Esophagus (tissue), 2 donors: ENCODE data around the gene ATP1B2. TPM values are rescaled to one million over a fixed set of nuclear protein-coding genes. Genes with fewer than 3 reads are reported as not detected.

Experiments
- H3K27ac ChIP-seq, 2 donors: one replicate each; pipeline ENCODE4 v1.5.1; 2013; ENCODE audit warnings: low read depth in 2 of 2, mild to moderate bottlenecking in 2 of 2, inconsistent platforms in 1 of 2, low read length in 1 of 2, moderate library complexity in 1 of 2
- H3K27me3 ChIP-seq, 2 donors: one replicate each; pipeline ENCODE4 v1.6.1; 2013; ENCODE audit warnings: low read length in 2 of 2, control low read depth in 1 of 2, mild to moderate bottlenecking in 1 of 2; ENCODE audit not compliant: insufficient read depth in 2 of 2, control insufficient read depth in 1 of 2
- H3K36me3 ChIP-seq, 2 donors: one replicate each; pipeline ENCODE4 v1.6.1; 2013; ENCODE audit warnings: low read length in 1 of 2; ENCODE audit not compliant: control insufficient read depth in 2 of 2, insufficient read depth in 2 of 2
- H3K4me1 ChIP-seq, 2 donors: one replicate each; pipeline ENCODE4 v1.6.1; 2013; ENCODE audit warnings: low read length in 1 of 2; ENCODE audit not compliant: control insufficient read depth in 2 of 2, insufficient read depth in 2 of 2
- H3K4me3 ChIP-seq, 2 donors: one replicate each; pipeline ENCODE4 v1.5.1; 2013; ENCODE audit warnings: low read length in 2 of 2, mild to moderate bottlenecking in 2 of 2, low read depth in 1 of 2, moderate library complexity in 1 of 2
- H3K9me3 ChIP-seq, 2 donors: one replicate each; pipeline ENCODE4 v1.6.1; 2013; ENCODE audit warnings: mild to moderate bottlenecking in 2 of 2, low read depth in 1 of 2, low read length in 1 of 2, moderate library complexity in 1 of 2; ENCODE audit not compliant: control insufficient read depth in 2 of 2, insufficient read depth in 1 of 2
- WGBS, 2 donors: extraction: QIAGEN DNeasy Blood & Tissue Kit; methylation state at CpG; one replicate each; pipeline ENCODE4 v1.1.7; 2013; 5-methylcytosine and 5-hydroxymethylcytosine counted together
- polyA plus RNA-seq, 2 donors: library from polyadenylated mRNA; stranded (reverse); fragments of 200-250 nt; gene quantifications; one replicate each; pipeline ENCODE4 v1.2.3, GENCODE V29; 2013
- donor health status: healthy with polysubstance abuse.
- donor health status: Bipolar disorder and iron deficiency.

ATP1B2 gene, protein sequence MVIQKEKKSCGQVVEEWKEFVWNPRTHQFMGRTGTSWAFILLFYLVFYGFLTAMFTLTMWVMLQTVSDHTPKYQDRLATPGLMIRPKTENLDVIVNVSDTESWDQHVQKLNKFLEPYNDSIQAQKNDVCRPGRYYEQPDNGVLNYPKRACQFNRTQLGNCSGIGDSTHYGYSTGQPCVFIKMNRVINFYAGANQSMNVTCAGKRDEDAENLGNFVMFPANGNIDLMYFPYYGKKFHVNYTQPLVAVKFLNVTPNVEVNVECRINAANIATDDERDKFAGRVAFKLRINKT
- under 1 TPM; 0.24 to 0.51 TPM for polyA plus RNA-seq

DNA sequence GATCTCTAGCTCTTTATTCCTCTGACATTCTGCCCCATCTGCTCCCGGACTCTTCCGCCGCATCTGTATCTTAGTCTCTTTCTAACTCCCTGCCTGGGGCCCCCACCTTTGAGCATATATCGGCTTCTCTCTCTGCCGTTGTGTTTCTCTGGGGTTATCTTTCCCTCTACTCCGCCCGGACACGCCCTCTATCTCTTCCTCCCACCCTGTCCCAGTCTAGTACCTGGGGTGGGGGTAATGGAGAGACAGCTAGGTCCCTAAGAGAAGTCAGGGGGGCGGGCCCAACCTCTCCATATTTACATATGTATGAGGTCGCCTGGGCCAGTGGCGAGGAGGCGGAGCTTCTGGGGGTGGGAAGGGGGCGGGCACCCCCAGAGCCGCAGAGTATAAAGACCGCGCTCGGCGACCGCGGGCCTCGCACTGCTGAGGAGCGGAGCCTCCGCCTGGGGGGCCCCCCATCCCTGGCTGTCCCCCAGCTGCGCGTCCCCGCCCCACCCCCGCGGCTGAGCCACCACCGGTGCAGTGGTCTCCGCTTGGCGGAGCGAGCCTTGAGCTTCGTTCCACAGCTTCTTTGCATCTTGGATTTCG lies at the start of gene ATP1B2:
ATP1B2 (plus strand) TSS at position 418 of the 588 bp plus-strand sequence. CDS start 593 bp downstream, outside the sequence.
- Histone ChIP-seq H3K4me3 (peak within 1 kb of the TSS; percentile 33 to 48), H3K27me3 (peaks cover 0 to 5% of the 10 kb centered on the region in 2 donors)

DNA sequence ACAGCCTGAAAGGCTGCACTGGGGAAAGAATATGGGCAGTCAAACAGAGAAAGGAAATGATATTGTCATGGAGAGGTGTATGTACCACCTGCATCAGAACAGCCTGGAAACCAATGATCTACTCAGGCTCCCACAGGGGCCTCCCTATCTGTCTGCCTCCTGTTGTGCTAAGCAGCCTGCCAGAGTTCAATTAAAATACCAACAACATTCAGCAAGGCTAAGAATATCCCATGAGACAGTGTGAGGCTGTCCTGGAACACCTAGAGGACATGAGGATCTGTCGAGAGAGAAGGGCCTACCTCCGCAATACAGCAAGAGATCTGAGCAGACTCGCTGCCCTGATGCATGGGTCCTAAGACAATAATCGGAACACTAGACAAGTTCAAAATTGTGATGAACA lies 44.4 kb upstream of the ATP1B2 start:
- no peaks in the 10 kb centered on the region for H3K4me1 ChIP-seq
- 94 to 97% methylated on average over 4 of the region's 4 CpGs for whole genome bisulfite sequencing, 2 donors
- no peak overlapping the region for H3K4me3 ChIP-seq
- H3K27ac ChIP-seq = no peak overlapping the region
- H3K36me3 ChIP-seq = peaks cover 8 to 19% of the 10 kb centered on the region in 2 donors
- no peaks in the 10 kb centered on the region for H3K27me3 ChIP-seq
- H3K9me3 ChIP-seq = no peaks in the 10 kb centered on the region

More for the DNA sequence above, at the start of gene ATP1B2:
- H3K27ac ChIP-seq = peak within 1 kb of the TSS in 1 of 2 donors; percentile 0
- H3K9me3 ChIP-seq = no peaks in the 10 kb centered on the region
- no peaks in the 10 kb centered on the region for H3K36me3 ChIP-seq
- peaks cover 0 to 6% of the 10 kb centered on the region in 2 donors for H3K4me1 ChIP-seq
- WGBS, 2 donors = 1% methylated on average over 25 to 34 of the region's 34 CpGs

DNA sequence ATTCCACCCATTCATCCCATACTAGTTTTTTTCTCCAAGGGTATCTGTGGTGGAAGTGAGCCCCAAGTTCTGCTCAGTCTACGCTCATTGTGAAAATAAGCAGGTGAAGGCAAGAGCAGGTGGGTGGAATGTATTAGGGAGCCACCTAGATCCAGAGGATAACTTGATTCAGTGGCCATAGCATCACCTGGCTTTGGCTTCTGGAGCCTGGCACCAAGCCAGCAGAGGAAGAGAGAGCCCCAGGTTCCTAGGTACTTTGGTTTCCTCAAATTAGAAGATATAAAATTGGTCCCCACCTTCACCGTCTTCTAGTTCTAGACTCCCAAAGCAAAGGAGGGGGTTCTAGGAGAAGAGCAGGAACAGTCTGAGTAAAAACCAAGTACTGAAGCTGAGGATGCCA lies 40.1 kb upstream of the ATP1B2 start:
- Histone ChIP-seq H3K27me3 (no peaks in the 10 kb centered on the region), H3K4me1 (no peaks in the 10 kb centered on the region), H3K27ac (no peak overlapping the region), H3K9me3 (no peaks in the 10 kb centered on the region), H3K4me3 (no peak overlapping the region), H3K36me3 (peaks cover 2 to 3% of the 10 kb centered on the region in 2 donors)
- WGBS, 2 donors = 97 to 100% methylated on average over 2 of the region's 2 CpGs

DNA sequence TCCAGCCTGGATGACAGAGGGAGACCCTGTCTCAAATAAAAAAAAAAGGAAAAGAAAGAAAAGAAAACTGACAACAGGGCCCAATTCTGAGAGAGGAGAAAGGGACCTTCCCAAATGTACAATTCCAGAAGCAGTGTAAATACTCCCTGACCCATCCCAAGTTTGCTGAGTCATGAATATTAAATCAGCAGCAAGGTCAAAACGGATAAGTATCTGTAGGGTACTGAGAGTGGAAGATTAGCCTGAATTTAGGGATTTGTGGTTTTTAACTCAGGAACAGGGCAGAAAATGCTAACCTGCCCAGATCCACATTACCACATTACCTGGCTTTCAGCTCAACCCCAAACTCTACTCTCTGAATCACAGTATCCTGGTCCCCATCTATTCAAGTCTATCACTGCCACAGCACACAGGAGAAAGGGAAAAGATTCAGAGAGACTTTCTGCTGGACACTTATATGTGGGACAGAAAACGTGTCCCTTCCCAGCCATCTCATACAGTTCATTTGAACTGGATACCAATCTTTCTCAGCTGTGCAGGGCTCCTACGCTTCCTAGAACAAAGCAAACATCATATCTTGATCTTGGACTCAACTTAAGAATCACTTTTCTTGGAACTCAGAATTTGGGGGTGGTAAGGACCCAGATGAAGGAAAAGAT lies 39.0 kb upstream of the ATP1B2 start:
- Histone ChIP-seq H3K4me1 (no peaks in the 10 kb centered on the region), H3K4me3 (no peak overlapping the region), H3K9me3 (no peaks in the 10 kb centered on the region), H3K27ac (no peak overlapping the region), H3K36me3 (peaks cover 0 to 2% of the 10 kb centered on the region in 2 donors), H3K27me3 (no peaks in the 10 kb centered on the region)
- 57 to 62% methylated on average over 3 of the region's 3 CpGs for WGBS, 2 donors

DNA sequence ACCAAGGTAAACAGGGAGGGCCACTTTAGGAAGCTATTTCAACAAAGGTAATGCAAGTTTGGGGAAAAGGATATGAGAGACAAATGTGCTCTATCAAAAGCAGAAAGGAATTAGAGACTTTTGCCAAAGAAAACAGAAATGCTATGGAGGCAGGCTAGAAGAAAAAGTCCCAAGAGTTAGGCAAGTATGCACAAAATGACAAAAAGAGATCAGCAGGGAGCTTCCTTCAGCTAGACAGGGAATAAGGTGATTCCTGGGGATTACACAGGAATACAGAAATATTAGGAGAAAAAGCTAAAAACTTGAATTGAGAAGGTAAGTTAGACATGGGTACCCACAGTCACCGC lies 38.5 kb upstream of the ATP1B2 start:
- Histone ChIP-seq H3K4me3 (no peak overlapping the region), H3K4me1 (no peaks in the 10 kb centered on the region), H3K36me3 (peaks cover 0 to 2% of the 10 kb centered on the region in 2 donors), H3K9me3 (no peaks in the 10 kb centered on the region), H3K27ac (no peak overlapping the region), H3K27me3 (no peaks in the 10 kb centered on the region)
- 96 to 97% methylated on average over 1 of the region's 1 CpG for WGBS, 2 donors

DNA sequence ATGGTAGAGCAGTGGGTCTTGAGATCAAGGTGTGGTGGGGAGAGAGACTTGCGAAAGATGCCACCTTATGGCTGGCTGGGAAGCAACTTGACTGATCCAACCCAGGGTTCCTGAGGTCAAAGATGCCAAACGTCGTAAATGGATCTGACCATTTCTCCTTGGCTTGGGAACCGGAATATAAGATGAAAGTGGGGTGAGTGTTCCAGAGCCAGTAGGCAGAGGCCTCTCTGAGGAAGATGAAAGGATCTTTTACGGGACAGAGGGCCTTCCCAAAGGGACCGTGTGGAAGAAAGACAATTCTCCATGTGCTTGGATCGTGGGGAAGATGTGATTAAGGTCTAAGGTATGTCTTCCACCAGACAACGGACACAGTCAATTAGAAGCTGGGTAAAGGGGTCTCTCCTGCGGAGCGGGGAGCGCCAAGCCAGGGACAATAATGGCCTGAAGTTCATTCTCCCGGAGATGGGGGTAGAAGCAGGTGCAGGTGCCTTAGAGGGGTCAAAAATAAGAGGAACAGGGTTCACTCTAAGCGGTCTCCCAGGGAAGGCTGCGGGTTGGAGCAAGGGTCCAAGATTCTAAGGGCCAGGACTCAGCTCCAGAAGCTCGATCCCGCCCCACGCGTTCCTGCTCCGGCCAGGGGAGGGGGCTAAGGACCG lies 36.8 kb upstream of the ATP1B2 start:
- WGBS, 2 donors = 4 to 5% methylated on average over 19 to 20 of the region's 20 CpGs
- Histone ChIP-seq H3K27me3 (no peaks in the 10 kb centered on the region), H3K4me3 (peak overlapping the region; percentile 85 to 89), H3K9me3 (no peaks in the 10 kb centered on the region), H3K27ac (peak overlapping the region; percentile 98 to 99), H3K4me1 (no peaks in the 10 kb centered on the region), H3K36me3 (peaks cover 0 to 2% of the 10 kb centered on the region in 2 donors)

DNA sequence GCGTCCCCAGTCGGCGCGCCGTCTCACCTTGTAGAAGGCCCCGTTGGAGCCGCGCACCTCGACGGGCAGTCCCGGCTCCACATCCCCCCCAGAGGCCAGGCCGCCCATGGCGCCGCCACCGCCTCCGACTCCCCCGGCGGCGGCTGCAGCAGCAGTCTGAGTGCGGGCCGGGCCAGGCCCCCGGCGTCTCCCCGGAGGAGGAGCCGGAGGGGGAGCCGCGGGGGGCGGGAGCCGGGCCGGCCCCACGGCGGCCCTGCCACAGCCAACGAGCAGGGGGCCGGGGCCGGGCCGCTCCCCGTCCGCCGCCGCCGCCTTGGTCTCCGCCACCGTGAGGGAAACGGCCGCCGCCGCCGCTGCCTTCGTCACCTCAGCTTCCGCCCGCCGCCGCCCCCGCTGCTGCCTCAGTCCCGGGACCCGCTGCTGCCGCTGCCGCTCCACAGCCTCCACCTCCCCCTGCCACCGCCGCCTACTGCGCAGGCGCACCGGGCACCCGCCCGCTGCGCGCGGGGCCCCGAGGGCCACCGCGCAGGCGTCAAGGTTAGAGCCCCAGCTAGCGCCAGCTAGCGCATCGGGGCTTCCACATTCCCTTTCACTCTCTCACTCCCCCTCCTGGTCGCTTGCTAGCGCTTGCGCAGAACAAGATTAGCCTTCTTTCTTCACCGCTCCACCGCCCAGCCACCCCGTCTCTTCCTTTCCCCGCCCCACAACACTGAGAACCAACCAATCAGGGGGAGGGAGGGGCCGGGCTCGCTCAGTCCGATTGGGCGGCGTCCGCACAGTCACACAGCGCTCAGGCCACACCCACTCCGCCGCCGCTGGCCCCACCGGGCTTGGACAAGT lies 36.1 kb upstream of the ATP1B2 start, which contains the start of gene FXR2:
FXR2 (minus strand) TSS at position 473 of the 840 bp plus-strand sequence; CDS start at position 108, 365 bp downstream.
- H3K27me3 ChIP-seq = no peaks in the 10 kb centered on the region
- peak within 1 kb of the TSS; percentile 85 to 89 for H3K4me3 ChIP-seq
- H3K27ac ChIP-seq = peak within 1 kb of the TSS; percentile 98 to 99
- H3K9me3 ChIP-seq = no peaks in the 10 kb centered on the region
- no peaks in the 10 kb centered on the region for H3K4me1 ChIP-seq
- WGBS, 2 donors = 1% methylated on average over 49 to 93 of the region's 93 CpGs
- H3K36me3 ChIP-seq = peaks cover 0 to 2% of the 10 kb centered on the region in 2 donors

DNA sequence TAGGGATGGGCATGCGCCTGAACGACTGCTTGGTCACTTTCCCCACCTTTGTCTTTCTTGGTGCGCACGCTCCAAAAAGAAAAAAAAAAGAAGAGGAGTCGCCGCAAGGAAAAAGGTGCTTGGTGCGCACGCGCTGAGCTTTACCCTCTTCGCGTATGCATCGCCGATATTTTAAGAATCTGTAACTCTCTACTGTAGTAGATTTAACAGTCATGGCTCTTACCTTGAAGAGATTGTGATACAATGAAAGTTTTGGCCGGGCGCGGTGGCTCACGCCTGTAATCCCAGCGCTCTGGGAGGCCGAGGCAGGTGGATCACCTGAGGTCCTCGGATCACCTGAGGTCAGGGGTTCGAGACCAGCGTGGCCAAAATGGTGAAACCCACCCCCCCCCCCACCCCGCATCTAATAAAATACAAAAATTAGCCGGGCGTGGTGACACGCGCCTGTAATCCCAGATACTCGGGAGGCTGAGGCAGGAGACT lies 35.4 kb upstream of the ATP1B2 start:
- 5% methylated on average over 28 of the region's 28 CpGs for WGBS, 2 donors
- no peaks in the 10 kb centered on the region for H3K4me1 ChIP-seq
- H3K4me3 ChIP-seq = peak overlapping the region; percentile 14 to 22
- H3K27ac ChIP-seq = peak overlapping the region; percentile 85 to 87
- H3K27me3 ChIP-seq = no peaks in the 10 kb centered on the region
- peaks cover 0 to 2% of the 10 kb centered on the region in 2 donors for H3K36me3 ChIP-seq
- H3K9me3 ChIP-seq = no peaks in the 10 kb centered on the region
